ENCODE data around the gene SLC16A12. TPM values are rescaled to one million over a fixed set of nuclear protein-coding genes. Genes with fewer than 3 reads are reported as not detected.

The SLC16A12 gene
- total and polyA plus RNA-seq, 2 of the 13 experiments (the other 11 are each of a cell fraction or from before 2014, with no cell fraction given), result 0.02 TPM; not detected in 1

- TF ChIP-seq GMEB1 (CRISPR knock-in tag; IDR thresholded peaks at IDR 0.05; ENCODE audit: borderline replicate concordance), result no peak
Measured at GRCh38 chr10:89478739-89479654, 56.4 kb downstream of the SLC16A12 start (continued).

GRCh38 chr10:89478085-89478738 is 57.2 kb downstream of the SLC16A12 start:
- Histone ChIP-seq H3K4me1 (ENCODE audit: insufficient read depth, low read length) (peaks cover 47% of the 10 kb centered on the region), H2AFZ (ENCODE audit: low read length) (no peak overlapping the region), H3K4me3 (replicated peaks in 1 of 3; ENCODE audit: insufficient read depth in 1 of 3, low read depth in 2 of 3, low read length in 3 of 3) (no peak overlapping the region), H3K27me3 (ENCODE audit: control insufficient read depth in 1 of 2, insufficient read depth in 2 of 2, low read length in 2 of 2) (no peaks in the 10 kb centered on the region), H3K79me2 (ENCODE audit: insufficient read depth, low read length) (no peaks in the 10 kb centered on the region), H3K27ac (ENCODE audit: extremely low read length, insufficient read depth, low read length) (no peak overlapping the region), H3K36me3 (replicated peaks in 1 of 2; ENCODE audit: control insufficient read depth in 1 of 2, insufficient read depth in 2 of 2, low read length in 2 of 2) (no peaks in the 10 kb centered on the region), H4K20me1 (ENCODE audit: insufficient read depth, low read length) (no peaks in the 10 kb centered on the region), H3K9me3 (ENCODE audit: low read length) (no peaks in the 10 kb centered on the region), H3K4me2 (ENCODE audit: low read depth, low read length) (peak overlapping the region; percentile 9; the same call in 1 of the 2 replicates), H3K9ac (ENCODE audit: insufficient read depth, low read depth, low read length) (no peak overlapping the region)
- no TSS peak for BruUV-seq (replicated peaks)
- FAIRE-seq, result no peak
- ChIA-PET CTCF (ENCODE audit: low intra/inter-chr PET ratio, low total read pairs) (no interaction called here), POLR2A (no interaction called here)
- 44% methylated on average over 4 of the region's 4 CpGs for WGBS (ENCODE audit: low lambda C conversion rate)
- DNase-seq (ENCODE audit: low spot score), result no peak
- ATAC-seq, result no peak
- in situ Hi-C loops (cut with HindIII; ENCODE audit: extremely low pct_ligation_motif_present, low pct_unique_long_range_greater_than_20kb), result no loop called here
- intact Hi-C loops (cut with micrococcal nuclease; ENCODE audit: unreplicated experiment), result loop anchor here (5.0 kb wide), 1 partner anchor 69 kb away; no protein-coding TSS in a partner anchor
- TF ChIP-seq THAP11 (CRISPR knock-in tag; IDR thresholded peaks at IDR 0.05) (no peak), SMAD9 (CRISPR knock-in tag; IDR thresholded peaks at IDR 0.05) (no peak), TP53 (CRISPR knock-in tag; conservative IDR thresholded peaks at IDR 0.05) (no peak), ZNF414 (CRISPR knock-in tag; IDR thresholded peaks at IDR 0.05) (no peak), ZNF800 (CRISPR knock-in tag; IDR thresholded peaks at IDR 0.05) (no peak), ZKSCAN1 (IDR thresholded peaks at IDR 0.05; ENCODE audit: low read length) (no peak), ZNF10 (CRISPR knock-in tag; IDR thresholded peaks at IDR 0.05; ENCODE audit: borderline replicate concordance, low read depth) (no peak)
- TF ChIP-seq, protein P1, sequence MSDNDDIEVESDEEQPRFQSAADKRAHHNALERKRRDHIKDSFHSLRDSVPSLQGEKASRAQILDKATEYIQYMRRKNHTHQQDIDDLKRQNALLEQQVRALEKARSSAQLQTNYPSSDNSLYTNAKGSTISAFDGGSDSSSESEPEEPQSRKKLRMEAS (IDR thresholded peaks at IDR 0.05), result no peak
